ENCODE measurements around the gene B4GALT6.

GRCh38 chr18:31688606-31689005 is 4.2 kb upstream of the B4GALT6 start:
- no peak for TF ChIP-seq TAF1 (IDR thresholded peaks at IDR 0.05; ENCODE audit: borderline replicate concordance, low read depth, low read length)
- no peak for TF ChIP-seq POLR2AphosphoS5 (IDR thresholded peaks at IDR 0.05; ENCODE audit: low read depth, low read length)

Data from GM12892 (cell line).